GM20000 (cell line): ENCODE results near the gene DMRT2.

ENCODE experiments used
- DNase-seq: peaks from one replicate; pipeline ENCODE4 v3.0.0; 2012; ENCODE audit warnings: low spot score
- TF ChIP-seq, protein P1 (sequence below): IDR thresholded peaks from 2 replicates; pipeline ENCODE4 v1.5.1; 2012; ENCODE audit warnings: mild to moderate bottlenecking, control low read depth; ENCODE audit errors: extremely low read depth, missing control alignments

Gene DMRT2

DNA sequence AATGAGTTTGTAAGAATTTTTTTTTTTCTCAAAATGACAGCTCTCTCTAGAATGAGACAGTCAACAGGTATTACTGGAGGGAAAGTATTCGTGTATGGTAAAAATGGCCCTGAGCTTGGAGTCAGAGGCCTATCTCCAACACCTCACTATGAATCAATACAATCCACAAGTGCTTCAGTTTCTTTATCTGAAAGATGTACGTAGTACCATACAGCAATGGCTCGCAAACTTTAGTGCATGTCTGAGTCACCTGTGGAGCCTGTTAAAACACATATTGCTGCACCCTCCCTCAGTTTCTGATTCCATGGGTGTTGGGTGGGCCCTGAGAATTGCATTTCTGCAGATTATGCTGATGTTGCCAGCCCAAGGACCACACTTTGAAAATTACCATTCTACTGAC lies 44.6 kb downstream of the DMRT2 start:
- no peak for DNase-seq
- TF ChIP-seq, protein P1, sequence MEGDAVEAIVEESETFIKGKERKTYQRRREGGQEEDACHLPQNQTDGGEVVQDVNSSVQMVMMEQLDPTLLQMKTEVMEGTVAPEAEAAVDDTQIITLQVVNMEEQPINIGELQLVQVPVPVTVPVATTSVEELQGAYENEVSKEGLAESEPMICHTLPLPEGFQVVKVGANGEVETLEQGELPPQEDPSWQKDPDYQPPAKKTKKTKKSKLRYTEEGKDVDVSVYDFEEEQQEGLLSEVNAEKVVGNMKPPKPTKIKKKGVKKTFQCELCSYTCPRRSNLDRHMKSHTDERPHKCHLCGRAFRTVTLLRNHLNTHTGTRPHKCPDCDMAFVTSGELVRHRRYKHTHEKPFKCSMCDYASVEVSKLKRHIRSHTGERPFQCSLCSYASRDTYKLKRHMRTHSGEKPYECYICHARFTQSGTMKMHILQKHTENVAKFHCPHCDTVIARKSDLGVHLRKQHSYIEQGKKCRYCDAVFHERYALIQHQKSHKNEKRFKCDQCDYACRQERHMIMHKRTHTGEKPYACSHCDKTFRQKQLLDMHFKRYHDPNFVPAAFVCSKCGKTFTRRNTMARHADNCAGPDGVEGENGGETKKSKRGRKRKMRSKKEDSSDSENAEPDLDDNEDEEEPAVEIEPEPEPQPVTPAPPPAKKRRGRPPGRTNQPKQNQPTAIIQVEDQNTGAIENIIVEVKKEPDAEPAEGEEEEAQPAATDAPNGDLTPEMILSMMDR, result no peak

DNA sequence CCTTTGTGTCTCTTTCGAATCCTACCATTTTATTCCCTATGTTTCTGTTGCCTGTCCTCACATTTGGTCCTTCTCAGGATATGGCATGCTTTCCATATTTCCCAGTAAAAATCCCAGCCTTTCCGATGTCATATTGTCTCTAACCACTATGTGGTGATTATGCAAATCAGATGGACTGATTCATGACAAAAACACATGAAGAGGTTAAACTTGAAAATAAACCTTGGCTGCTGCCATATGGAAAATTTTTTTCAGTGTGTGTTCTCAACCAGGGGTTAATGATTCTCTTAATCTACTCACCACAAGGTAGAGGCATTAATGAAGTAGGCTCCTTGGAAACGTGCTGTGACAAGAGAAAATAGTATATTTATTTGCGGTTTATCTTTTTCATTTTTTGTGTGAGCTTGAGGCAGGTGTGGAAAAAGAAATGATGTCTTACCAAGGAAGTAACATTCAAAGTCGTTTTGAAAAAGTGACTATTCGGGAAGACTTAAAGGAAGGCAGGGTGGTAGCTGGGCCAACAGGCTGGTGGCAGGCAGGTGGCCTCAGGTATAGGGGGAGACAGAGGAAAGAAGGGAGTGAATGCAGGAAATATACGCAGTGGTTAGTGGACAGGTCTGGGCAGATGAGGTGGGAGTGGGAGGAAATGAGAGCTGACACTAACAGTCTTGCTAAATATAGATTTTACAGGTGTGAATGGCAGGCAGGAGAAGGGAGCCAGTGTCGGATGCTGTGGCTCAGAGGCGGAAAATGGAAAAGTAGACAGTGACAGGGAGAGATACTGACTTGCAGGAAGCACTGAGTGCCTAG lies 46.2 kb downstream of the DMRT2 start:
- DNase-seq, result no peak
- TF ChIP-seq, protein P1, result no peak

DNA sequence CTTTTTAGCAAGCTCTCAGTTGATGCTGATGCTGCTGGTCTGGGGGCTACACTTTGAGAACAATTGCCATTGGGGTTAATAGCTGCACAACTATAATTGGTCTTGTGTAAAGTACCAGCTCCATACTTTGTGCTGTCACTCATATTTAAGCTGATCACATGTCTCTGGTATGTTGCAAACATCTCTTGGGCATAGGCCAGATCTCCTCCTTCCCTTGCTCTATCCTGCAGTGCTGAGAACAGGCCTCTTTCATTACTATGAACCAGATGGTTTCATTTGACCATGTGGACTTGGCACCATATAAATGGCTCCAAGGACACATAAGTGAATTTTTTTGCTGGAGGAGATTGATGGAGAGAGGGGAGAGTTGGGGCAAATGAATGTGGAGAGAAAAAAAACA lies 48.4 kb downstream of the DMRT2 start:
- TF ChIP-seq, protein P1, result no peak
- no peak for DNase-seq

DNA sequence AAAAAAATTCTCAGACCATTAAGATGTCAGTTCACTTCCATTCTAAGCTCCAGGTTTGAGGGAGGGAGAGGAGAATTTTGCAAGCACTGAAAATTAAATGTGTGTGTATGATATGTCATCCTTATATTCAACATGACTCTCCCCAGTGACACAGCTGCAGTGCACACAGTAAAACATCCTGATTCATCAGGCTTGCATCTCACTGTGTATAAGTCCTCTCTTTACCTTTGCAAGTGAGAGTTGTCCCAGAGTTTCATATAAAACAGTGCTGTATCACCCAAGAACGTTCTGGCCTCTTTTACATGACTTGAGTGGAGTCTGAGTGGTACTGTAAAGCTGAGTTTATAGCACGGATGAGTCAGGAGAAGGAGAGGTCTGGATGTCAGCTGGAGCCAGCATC lies 50.0 kb downstream of the DMRT2 start:
- no peak for DNase-seq
- TF ChIP-seq, protein P1, result no peak

DNA sequence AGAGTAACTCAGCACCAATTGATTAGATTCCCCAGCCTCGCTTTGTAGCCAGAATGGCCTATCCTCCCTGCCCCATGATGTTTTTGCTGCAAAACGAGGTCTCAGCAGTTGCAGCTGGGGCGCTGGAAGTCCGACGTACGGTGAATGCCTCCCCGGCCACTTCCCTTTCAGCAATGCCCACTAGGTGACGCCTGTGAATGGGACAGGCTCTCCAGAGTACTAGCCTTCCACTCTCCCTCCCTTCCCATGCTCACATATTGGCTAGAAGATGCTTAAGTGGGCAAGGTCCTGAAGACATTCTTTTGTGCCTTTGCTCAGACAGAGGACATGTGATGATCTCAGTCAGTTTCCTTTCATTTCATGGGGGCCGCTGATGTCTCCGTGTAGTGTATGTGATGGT lies 50.8 kb downstream of the DMRT2 start:
- DNase-seq, result no peak
- TF ChIP-seq, protein P1, result no peak

DNA sequence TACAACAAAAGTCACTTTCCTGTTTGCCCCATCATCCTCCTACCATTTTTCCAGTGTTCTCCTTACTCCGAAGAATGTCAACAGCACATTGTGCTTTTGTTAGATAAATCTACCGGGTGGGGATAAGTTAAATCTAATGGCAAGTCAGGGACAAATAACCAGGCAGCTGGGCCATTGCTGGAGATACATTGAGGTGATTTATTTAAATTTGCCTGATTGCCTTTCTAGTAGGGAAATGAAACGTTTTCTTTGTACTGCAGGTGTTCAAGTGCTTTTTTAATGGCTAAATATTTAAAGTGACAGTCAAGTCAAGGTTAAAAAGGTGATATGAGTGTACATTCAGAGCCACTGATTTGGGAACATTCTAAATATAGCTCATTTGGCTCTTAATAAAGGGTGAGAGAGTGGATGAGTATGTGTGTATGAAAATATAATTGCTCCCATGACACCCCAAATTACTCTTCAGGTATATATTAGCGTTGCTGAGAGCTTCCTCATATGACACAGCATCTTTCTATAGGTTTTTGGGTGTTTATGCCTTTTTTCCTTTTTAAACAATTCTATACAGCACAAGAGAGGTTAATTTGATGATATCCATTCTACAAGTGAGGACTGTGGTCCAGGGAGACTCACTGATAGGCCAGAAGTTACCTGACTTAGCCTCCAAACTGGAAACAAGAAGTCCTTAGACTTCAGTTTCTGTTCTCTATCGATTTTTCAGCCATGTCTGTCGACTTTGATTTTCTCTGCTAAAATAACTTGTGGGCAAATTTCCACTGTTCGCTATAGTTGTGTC lies 51.9 kb downstream of the DMRT2 start:
- TF ChIP-seq, protein P1, result no peak
- DNase-seq, result no peak

DNA sequence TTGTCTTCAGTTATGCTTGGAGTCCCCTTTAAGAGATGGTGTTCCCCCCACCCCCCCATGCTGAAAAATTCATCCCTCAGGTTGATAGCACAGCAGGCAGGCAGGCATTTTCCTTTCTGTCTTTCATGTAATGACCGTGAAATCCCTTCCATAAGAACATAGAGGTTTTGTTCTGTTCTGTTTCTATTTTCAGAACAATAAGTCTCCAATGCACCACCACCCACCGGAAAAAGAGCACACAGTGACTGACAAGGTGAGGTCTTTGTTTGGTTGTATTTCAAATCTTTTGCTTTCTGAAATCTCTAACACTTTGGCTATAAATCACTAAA lies 52.4 kb downstream of the DMRT2 start:
- DNase-seq, result no peak
- TF ChIP-seq, protein P1, result no peak
